GM12864 (cell line): Measurements from ENCODE around the gene RARRES1.
A peak's percentile ranks its signal among the peaks of the same experiment; 100 is the strongest.

Source experiments
- DNase-seq: peaks from one replicate; pipeline ENCODE4 v3.0.0-alpha.2; 2011; ENCODE audit warnings: low read depth
- H3K4me3 ChIP-seq: 2 replicates; pipeline ENCODE4 v1.5.1; 2011; ENCODE audit warnings: mild to moderate bottlenecking, low read depth, low read length, control low read depth
- TF ChIP-seq, protein P1 (sequence below): IDR thresholded peaks from 2 replicates; pipeline ENCODE4 v1.5.1; 2011; ENCODE audit warnings: low read depth, mild to moderate bottlenecking, moderate library complexity, low read length, control low read depth, inconsistent platforms; ENCODE audit errors: missing control alignments

The RARRES1 gene, protein sequence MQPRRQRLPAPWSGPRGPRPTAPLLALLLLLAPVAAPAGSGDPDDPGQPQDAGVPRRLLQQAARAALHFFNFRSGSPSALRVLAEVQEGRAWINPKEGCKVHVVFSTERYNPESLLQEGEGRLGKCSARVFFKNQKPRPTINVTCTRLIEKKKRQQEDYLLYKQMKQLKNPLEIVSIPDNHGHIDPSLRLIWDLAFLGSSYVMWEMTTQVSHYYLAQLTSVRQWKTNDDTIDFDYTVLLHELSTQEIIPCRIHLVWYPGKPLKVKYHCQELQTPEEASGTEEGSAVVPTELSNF

DNA sequence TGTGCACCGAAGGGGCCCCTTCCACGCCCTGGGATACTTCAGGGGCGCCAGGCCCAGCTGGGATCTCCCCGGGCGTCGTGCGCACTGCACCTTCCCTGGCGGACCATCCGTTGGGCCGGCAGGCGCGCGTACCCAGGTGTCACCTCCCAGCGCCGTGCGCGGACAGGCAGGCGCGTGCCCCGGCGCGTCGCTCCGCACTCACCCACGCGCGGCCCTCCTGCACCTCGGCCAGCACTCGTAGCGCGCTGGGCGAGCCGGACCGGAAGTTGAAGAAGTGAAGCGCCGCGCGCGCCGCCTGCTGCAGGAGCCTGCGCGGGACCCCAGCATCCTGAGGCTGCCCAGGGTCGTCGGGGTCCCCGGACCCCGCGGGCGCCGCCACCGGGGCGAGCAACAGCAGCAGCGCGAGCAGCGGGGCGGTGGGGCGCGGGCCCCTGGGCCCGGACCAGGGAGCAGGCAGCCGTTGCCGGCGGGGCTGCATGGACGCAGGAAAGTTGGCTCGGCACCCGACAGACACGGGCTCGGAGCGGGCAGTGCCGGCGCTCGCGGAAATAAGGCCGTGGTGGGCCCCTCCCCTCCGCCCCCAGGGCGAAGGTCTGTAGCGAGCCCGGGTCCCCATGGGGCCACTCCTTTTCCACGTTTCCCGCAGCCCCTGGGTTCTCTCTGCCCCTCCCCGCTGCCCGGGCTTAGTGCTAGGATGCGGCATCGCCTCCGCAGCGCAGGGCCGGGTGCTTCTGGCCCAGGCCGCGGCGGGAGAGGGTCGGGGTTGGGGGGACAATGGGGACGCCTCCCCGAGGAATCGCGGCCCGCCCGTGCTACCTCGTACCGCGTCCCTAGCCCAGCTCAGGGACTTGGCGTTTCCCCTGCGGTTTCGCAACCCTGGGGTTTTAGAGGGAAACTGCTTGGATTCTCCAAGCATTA is at the start of gene RARRES1:
Gene RARRES1 (minus strand): TSS at position 520 of the 918 bp plus-strand sequence. CDS start 42 bp downstream, at position 478.
- DNase-seq, result peak; percentile 3
- TF ChIP-seq, protein P1, sequence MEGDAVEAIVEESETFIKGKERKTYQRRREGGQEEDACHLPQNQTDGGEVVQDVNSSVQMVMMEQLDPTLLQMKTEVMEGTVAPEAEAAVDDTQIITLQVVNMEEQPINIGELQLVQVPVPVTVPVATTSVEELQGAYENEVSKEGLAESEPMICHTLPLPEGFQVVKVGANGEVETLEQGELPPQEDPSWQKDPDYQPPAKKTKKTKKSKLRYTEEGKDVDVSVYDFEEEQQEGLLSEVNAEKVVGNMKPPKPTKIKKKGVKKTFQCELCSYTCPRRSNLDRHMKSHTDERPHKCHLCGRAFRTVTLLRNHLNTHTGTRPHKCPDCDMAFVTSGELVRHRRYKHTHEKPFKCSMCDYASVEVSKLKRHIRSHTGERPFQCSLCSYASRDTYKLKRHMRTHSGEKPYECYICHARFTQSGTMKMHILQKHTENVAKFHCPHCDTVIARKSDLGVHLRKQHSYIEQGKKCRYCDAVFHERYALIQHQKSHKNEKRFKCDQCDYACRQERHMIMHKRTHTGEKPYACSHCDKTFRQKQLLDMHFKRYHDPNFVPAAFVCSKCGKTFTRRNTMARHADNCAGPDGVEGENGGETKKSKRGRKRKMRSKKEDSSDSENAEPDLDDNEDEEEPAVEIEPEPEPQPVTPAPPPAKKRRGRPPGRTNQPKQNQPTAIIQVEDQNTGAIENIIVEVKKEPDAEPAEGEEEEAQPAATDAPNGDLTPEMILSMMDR, result no peak
- H3K4me3 ChIP-seq, result peak within 1 kb of the TSS; percentile 51

DNA sequence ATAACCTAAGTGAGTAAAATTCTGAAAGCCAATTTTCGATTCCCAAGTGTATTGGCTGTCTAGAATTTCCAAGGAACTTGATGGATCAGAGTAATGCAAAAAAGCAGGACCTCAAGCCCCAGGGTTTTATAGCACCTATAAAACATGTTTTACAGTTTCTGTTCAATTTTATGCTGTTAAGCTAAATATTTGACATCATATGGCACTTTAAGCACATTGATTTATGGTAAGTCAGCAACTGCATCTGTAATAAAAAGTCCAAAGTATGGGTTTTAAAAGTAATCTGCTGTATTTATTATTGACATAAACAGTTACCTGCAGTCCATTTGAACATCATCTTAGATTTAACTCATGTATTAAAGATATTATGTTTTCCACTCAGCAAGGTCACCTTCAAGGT is 49.6 kb upstream of the RARRES1 start:
- no peak for DNase-seq
- H3K4me3 ChIP-seq, result no peak overlapping the region
- TF ChIP-seq, protein P1, result no peak

DNA sequence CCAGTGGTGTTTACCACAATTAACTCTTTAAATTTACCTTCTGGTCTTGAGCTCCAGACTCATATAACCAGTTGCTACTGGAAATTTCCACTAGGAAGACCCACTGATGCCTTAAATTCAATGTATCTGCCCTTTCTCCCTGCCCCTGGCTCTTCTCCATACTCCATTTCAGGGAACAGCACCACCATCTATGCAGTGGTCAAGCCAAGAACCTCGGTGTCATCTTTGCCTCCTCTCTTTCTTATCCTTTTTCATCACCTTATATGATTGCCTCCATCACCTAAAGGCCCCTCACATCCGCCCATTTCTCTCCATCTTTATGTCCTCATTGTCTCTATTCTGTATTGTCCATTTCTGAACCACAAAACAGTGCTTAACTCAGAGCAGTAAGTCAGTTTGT is 48.9 kb upstream of the RARRES1 start:
- H3K4me3 ChIP-seq, result no peak overlapping the region
- DNase-seq, result no peak
- TF ChIP-seq, protein P1, result no peak

DNA sequence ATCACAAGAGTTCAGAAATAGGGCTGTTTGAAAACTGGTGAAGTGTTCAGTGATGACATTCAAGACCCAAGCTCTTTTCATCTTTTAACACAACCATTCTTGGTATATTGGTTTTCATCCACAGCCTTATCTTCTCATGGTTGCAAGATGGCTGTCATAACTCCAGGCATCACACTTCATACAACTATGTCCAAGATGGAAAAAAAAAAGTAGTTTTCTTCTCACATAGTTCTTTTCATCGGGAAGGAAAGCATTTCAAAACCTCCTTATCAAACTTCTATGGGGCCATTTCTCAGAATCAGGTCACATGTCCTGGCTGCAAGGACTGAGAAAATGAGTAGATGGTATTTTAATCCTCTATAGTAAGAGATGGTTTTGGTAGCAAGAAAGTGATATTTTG is 48.5 kb upstream of the RARRES1 start:
- TF ChIP-seq, protein P1, result no peak
- no peak overlapping the region for H3K4me3 ChIP-seq
- no peak for DNase-seq

DNA sequence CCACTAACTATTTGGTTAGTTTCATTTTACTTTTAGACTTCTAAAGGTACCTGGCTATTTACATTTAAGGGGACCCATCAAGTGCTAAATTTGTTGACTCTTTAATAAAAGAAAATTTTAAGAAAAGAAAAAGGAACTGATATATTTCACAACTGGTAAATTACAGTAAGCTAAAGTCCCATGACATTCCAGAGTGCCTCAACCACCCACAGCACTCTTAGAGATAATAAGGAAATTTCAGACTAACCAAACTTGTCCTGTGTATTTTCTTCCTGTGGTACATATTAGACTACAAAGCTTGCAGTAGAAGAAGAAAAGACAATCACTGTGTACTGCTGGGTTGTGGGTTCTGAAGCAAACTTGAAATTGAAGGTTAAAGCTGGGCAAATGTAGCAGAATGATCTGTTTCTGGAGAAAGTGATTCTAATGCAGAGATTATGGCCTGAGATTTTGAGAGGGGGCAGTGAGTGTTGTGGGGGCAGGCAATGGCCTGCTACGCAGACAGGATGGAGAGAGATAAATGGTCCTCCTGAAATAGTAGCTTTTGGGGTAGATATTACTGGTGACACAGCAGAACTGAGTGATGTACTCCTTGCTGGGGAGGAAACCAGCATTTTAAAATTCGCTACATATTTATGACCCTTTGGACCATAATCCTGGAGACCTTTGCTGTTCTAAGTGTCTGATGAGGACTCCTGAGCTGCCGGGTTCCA is 45.1 kb upstream of the RARRES1 start:
- no peak for DNase-seq

DNA sequence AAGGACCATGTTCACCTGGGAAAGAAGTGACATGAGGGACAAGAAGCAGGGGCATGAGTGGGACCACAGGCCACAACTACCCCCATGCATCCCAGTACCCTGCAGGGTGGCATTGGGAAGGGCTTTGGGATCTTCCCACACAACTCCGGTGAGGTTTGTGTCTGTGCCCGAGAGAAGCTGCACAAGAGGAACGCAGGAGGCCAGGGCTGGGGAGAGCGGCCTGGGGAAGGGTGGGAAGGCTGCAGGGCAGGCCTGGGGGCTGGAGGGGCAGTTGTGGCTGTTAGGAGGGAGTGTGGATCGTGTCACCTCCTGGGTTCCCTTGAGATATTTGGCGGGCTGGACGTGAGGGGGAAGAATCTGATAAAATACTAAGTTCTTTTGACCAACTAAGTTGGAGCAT is 44.3 kb upstream of the RARRES1 start:
- no peak overlapping the region for H3K4me3 ChIP-seq
- DNase-seq, result no peak
- TF ChIP-seq, protein P1, result no peak

More for the DNA sequence above, 45.1 kb upstream of the RARRES1 start:
- H3K4me3 ChIP-seq, result no peak overlapping the region
- TF ChIP-seq, protein P1, result no peak
